Measurements from ENCODE around the gene RIC8B. TPM values are rescaled to one million over a fixed set of nuclear protein-coding genes. Genes with fewer than 3 reads are reported as not detected.

RIC8B gene
- total RNA-seq, 1 donor from 2014 or later, result 19.1 TPM

GRCh38 chr12:106804668-106805067 is 30.2 kb downstream of the RIC8B start:
- Histone ChIP-seq H3K4me3 (no peak overlapping the region), H3K36me3 (peaks cover 0 to 5% of the 10 kb centered on the region in 2 donors), H3K9me3 (no peaks in the 10 kb centered on the region), H3K27me3 (no peaks in the 10 kb centered on the region), H3K4me1 (no peaks in the 10 kb centered on the region), H3K27ac (no peak overlapping the region)
- no peak for DNase-seq (ENCODE audit: low spot score in 2 of 2)
- TF ChIP-seq, protein P1, sequence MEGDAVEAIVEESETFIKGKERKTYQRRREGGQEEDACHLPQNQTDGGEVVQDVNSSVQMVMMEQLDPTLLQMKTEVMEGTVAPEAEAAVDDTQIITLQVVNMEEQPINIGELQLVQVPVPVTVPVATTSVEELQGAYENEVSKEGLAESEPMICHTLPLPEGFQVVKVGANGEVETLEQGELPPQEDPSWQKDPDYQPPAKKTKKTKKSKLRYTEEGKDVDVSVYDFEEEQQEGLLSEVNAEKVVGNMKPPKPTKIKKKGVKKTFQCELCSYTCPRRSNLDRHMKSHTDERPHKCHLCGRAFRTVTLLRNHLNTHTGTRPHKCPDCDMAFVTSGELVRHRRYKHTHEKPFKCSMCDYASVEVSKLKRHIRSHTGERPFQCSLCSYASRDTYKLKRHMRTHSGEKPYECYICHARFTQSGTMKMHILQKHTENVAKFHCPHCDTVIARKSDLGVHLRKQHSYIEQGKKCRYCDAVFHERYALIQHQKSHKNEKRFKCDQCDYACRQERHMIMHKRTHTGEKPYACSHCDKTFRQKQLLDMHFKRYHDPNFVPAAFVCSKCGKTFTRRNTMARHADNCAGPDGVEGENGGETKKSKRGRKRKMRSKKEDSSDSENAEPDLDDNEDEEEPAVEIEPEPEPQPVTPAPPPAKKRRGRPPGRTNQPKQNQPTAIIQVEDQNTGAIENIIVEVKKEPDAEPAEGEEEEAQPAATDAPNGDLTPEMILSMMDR (IDR thresholded peaks at IDR 0.05), result no peak
- intact Hi-C loops (cut with DNase I), result no loop called here

DNA sequence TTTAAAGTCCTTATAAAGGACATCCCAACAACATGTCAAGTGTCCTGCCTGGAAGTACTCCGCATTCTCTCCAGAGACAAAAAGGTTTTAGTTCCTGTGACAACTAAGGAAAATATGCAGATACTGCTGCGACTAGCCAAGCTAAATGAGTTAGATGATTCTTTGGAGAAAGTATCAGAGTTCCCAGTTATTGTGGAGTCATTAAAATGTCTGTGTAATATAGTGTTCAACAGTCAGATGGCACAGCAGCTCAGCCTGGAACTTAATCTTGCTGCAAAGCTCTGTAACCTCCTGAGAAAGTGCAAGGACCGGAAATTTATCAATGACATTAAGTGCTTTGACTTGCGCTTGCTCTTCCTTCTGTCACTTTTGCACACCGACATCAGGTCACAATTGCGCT is 40.2 kb downstream of the RIC8B start:
- intact Hi-C loops (cut with DNase I), result no loop called here
- no peak for DNase-seq (ENCODE audit: low spot score in 2 of 2)
- Histone ChIP-seq H3K9me3 (no peaks in the 10 kb centered on the region), H3K36me3 (peaks cover 11 to 19% of the 10 kb centered on the region in 2 donors), H3K27me3 (no peaks in the 10 kb centered on the region), H3K27ac (no peak overlapping the region), H3K4me1 (no peaks in the 10 kb centered on the region), H3K4me3 (no peak overlapping the region)
- TF ChIP-seq, protein P1 (IDR thresholded peaks at IDR 0.05), result no peak

DNA sequence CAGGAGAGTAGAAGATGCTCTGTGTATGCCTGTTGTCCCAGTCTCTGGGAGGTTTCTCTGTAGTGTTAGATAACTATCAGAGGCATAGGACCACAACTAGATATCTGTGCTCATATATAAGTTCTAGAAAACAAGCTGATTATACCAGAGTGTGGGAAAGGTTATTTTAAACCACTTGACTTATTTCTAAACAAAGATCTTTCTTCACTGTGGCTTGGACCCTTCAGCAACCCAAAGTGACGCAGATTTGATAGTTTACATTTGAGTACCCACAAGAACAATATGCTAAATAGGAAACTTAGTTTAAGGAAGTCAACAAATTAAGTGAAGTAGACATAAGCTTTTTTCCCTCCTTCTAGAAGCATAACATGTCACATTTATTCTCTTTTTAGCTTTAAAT is 41.3 kb downstream of the RIC8B start:
- Histone ChIP-seq H3K4me3 (no peak overlapping the region), H3K36me3 (peaks cover 11 to 19% of the 10 kb centered on the region in 2 donors), H3K9me3 (no peaks in the 10 kb centered on the region), H3K27me3 (no peaks in the 10 kb centered on the region), H3K27ac (no peak overlapping the region), H3K4me1 (no peaks in the 10 kb centered on the region)
- DNase-seq (ENCODE audit: low spot score in 2 of 2), result no peak
- intact Hi-C loops (cut with DNase I), result no loop called here
- TF ChIP-seq, protein P1 (IDR thresholded peaks at IDR 0.05), result no peak

DNA sequence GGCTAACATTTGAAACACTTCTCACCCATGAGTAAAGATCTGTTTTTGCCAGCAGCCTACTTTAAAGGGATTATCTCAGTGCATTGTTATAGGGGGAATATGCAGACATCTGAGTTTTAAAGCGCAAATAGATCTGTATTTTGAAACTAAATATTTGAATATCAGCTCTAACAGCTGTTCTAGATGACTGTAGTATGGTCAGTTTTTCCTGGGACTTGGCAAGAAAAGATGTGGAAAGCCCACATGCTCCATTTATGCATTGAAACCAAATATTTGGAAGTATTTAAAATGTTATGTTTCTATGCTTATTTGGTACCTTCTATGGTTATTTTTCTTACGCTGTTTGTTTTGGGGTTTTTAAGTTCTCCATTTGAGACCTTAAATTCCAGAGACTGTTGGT is 41.7 kb downstream of the RIC8B start:
- H3K4me3 ChIP-seq, result no peak overlapping the region
- H3K4me1 ChIP-seq, result no peaks in the 10 kb centered on the region
- H3K27me3 ChIP-seq, result no peaks in the 10 kb centered on the region
- no peaks in the 10 kb centered on the region for H3K9me3 ChIP-seq
- H3K27ac ChIP-seq, result no peak overlapping the region
- intact Hi-C loops (cut with DNase I), result no loop called here
- no peak for DNase-seq (ENCODE audit: low spot score in 2 of 2)
- H3K36me3 ChIP-seq, result peaks cover 11 to 24% of the 10 kb centered on the region in 2 donors
- TF ChIP-seq, protein P1 (IDR thresholded peaks at IDR 0.05), result no peak

GRCh38 chr12:106819991-106820390 is 45.5 kb downstream of the RIC8B start:
- Histone ChIP-seq H3K36me3 (peaks cover 5 to 17% of the 10 kb centered on the region in 2 donors), H3K9me3 (no peaks in the 10 kb centered on the region), H3K4me1 (no peaks in the 10 kb centered on the region), H3K27ac (no peak overlapping the region), H3K27me3 (no peaks in the 10 kb centered on the region), H3K4me3 (no peak overlapping the region)
- intact Hi-C loops (cut with DNase I), result no loop called here
- TF ChIP-seq, protein P1 (IDR thresholded peaks at IDR 0.05), result no peak
- DNase-seq (ENCODE audit: low spot score in 2 of 2), result no peak

DNA sequence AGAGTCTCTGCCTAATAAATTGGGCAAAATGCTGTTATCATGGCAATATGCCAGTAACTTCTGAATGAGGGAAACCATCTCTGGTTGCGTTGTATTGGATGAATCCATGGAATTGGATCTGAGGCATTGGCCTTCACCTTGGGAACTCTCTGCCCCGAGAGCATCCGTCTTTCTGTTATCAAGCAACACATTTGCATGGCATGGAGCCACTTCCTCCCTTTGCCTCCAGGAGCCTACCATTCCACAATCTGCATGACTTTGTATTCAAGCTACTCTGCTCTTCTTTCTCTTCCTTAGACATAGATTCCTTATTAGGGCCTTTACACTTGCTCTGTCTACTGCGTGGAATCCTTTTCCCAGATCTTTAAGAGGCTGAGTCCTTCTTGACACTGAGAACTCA is 57.2 kb downstream of the RIC8B start:
- no peak for DNase-seq (ENCODE audit: low spot score in 2 of 2)
- Histone ChIP-seq H3K27me3 (no peaks in the 10 kb centered on the region), H3K9me3 (no peaks in the 10 kb centered on the region), H3K4me1 (no peaks in the 10 kb centered on the region), H3K4me3 (no peak overlapping the region), H3K27ac (no peak overlapping the region), H3K36me3 (peaks cover 0 to 13% of the 10 kb centered on the region in 2 donors)
- intact Hi-C loops (cut with DNase I), result no loop called here
- TF ChIP-seq, protein P1 (IDR thresholded peaks at IDR 0.05), result no peak
